ENCODE measurements around the gene CCDC117. TPM values are rescaled to one million over a fixed set of nuclear protein-coding genes. Genes with fewer than 3 reads are reported as not detected.
A peak's percentile ranks its signal among the peaks of the same experiment; 100 is the strongest.

Gene CCDC117
- total RNA-seq, 2 experiments from 2014 or later: 14.2 to 16.1 TPM

- peaks cover 31% of the 10 kb centered on the region for H3K4me1 Mint-ChIP-seq (ENCODE audit: low read depth)
- H3K36me3 Mint-ChIP-seq (ENCODE audit: low read depth): peaks cover 66% of the 10 kb centered on the region
- H3K27me3 Mint-ChIP-seq: no peaks in the 10 kb centered on the region
- Histone ChIP-seq H3K4me1 (ENCODE audit: insufficient read depth, low read length) (peaks cover 10% of the 10 kb centered on the region), H3K9me3 (ENCODE audit: control insufficient read depth in 1 of 2, insufficient read depth in 1 of 2, low read length in 2 of 2) (no peaks in the 10 kb centered on the region), H3K27me3 (ENCODE audit: control insufficient read depth in 1 of 2, insufficient read depth in 2 of 2, low read length in 2 of 2) (no peaks in the 10 kb centered on the region), H3K27ac (ENCODE audit: low read depth in 1 of 2, low read length in 2 of 2) (no peak overlapping the region), H3K36me3 (ENCODE audit: insufficient read depth, low read length) (peaks cover 56% of the 10 kb centered on the region), H3K4me3 (ENCODE audit: low read length) (no peak overlapping the region)
- intact Hi-C loops (cut with DNase I, micrococcal nuclease): loop anchor here in 1 of 2 experiments (2.0 to 10.0 kb wide), 2 partner anchors 179 to 865 kb away; partner anchors contain the start of gene PITPNB
- H3K4me3 Mint-ChIP-seq: no peak overlapping the region
- no peak overlapping the region for H3K27ac Mint-ChIP-seq
- DNase-seq (no peak), ATAC-seq (ENCODE audit: poor library complexity) (no peak)
- ChIA-PET POLR2A (interaction anchor here (2.6 kb wide), 1 partner anchor 20 kb away, joined by 13 read pairs; the partner anchor contains the start of gene XBP1), CTCF (interaction anchor here (0.7 to 0.8 kb wide), 2 partner anchors 8 to 50 kb away, joined by 3 read pairs; no protein-coding TSS in a partner anchor)
- no peak for TF ChIP-seq CTCF (IDR thresholded peaks at IDR 0.05)
- no peaks in the 10 kb centered on the region for H3K9me3 Mint-ChIP-seq
These were observed 7.3 kb downstream of the CCDC117 start for GRCh38 chr22:28779833-28780232.

GRCh38 chr22:28780296-28780695 lies 7.8 kb downstream of the CCDC117 start:
- H3K4me1 Mint-ChIP-seq (ENCODE audit: low read depth): peaks cover 28% of the 10 kb centered on the region
- TF ChIP-seq CTCF (IDR thresholded peaks at IDR 0.05): no peak
- Histone ChIP-seq H3K4me1 (ENCODE audit: insufficient read depth, low read length) (peaks cover 7% of the 10 kb centered on the region), H3K4me3 (ENCODE audit: low read length) (no peak overlapping the region), H3K36me3 (ENCODE audit: insufficient read depth, low read length) (peaks cover 61% of the 10 kb centered on the region), H3K9me3 (ENCODE audit: control insufficient read depth in 1 of 2, insufficient read depth in 1 of 2, low read length in 2 of 2) (no peaks in the 10 kb centered on the region), H3K27me3 (ENCODE audit: control insufficient read depth in 1 of 2, insufficient read depth in 2 of 2, low read length in 2 of 2) (no peaks in the 10 kb centered on the region), H3K27ac (ENCODE audit: low read depth in 1 of 2, low read length in 2 of 2) (no peak overlapping the region)
- ChIA-PET CTCF (interaction anchor here (0.7 to 0.9 kb wide), 2 partner anchors 49 to 102 kb away, joined by 3 read pairs; partner anchors contain the start of gene ZNRF3), POLR2A (interaction anchor here (2.6 kb wide), 1 partner anchor 19 kb away, joined by 13 read pairs; the partner anchor contains the start of gene XBP1)
- H3K36me3 Mint-ChIP-seq (ENCODE audit: low read depth): peaks cover 66% of the 10 kb centered on the region
- peak overlapping the region; percentile 54 for H3K27ac Mint-ChIP-seq
- intact Hi-C loops (cut with DNase I, micrococcal nuclease): loop anchor here in 1 of 2 experiments (2.0 kb wide), 1 partner anchor 179 kb away; no protein-coding TSS in a partner anchor
- DNase-seq (no peak), ATAC-seq (ENCODE audit: poor library complexity) (no peak)
- H3K9me3 Mint-ChIP-seq: no peaks in the 10 kb centered on the region
- H3K27me3 Mint-ChIP-seq: no peaks in the 10 kb centered on the region
- H3K4me3 Mint-ChIP-seq: no peak overlapping the region

- POLR2A ChIA-PET: interaction anchor here (0.9 to 3.3 kb wide), 4 partner anchors 11 to 28 kb away, joined by 3 to 14 read pairs (median 4); partner anchors contain the start of gene XBP1
- no peak overlapping the region for H3K4me3 ChIP-seq (ENCODE audit: low read length)
- Mint-ChIP-seq H3K36me3 (ENCODE audit: low read depth) (peaks cover 82% of the 10 kb centered on the region), H3K27me3 (no peaks in the 10 kb centered on the region), H3K27ac (no peak overlapping the region), H3K9me3 (no peaks in the 10 kb centered on the region), H3K4me1 (ENCODE audit: low read depth) (peaks cover 20% of the 10 kb centered on the region), H3K4me3 (no peak overlapping the region)
- no peaks in the 10 kb centered on the region for H3K4me1 ChIP-seq (ENCODE audit: insufficient read depth, low read length)
- TF ChIP-seq CTCF (IDR thresholded peaks at IDR 0.05): no peak
- intact Hi-C loops (cut with DNase I, micrococcal nuclease): no loop called here
- no peaks in the 10 kb centered on the region for H3K9me3 ChIP-seq (ENCODE audit: control insufficient read depth in 1 of 2, insufficient read depth in 1 of 2, low read length in 2 of 2)
- CTCF ChIA-PET: interaction anchor here (0.7 to 1.6 kb wide), 2 partner anchors 11 to 71 kb away, joined by 3 to 4 read pairs; no protein-coding TSS in a partner anchor
- H3K27me3 ChIP-seq (ENCODE audit: control insufficient read depth in 1 of 2, insufficient read depth in 2 of 2, low read length in 2 of 2): no peaks in the 10 kb centered on the region
- peaks cover 72% of the 10 kb centered on the region for H3K36me3 ChIP-seq (ENCODE audit: insufficient read depth, low read length)
- no peak for DNase-seq
- H3K27ac ChIP-seq (ENCODE audit: low read depth in 1 of 2, low read length in 2 of 2): no peak overlapping the region
- ATAC-seq (ENCODE audit: poor library complexity): no peak
These were observed 11.5 kb downstream of the CCDC117 start for GRCh38 chr22:28783786-28784671.
